ENCODE measurements around the gene FGFRL1.

- TF ChIP-seq POLR2A (IDR thresholded peaks at IDR 0.05): no peak
- TF ChIP-seq CTCF (IDR thresholded peaks at IDR 0.05): no peak
Observed at GRCh38 chr4:1058997-1059665, 47.7 kb downstream of the FGFRL1 start.

All from testis (tissue), 2 donors.